Activated CD8-positive, alpha-beta memory T cell treated with anti-CD3 and anti-CD28 coated beads, Interleukin-2, amount 50 U/mL, for 1 hour (primary cell): ENCODE data around the gene CSF1.

Experiments used
- DNase-seq: peaks from one replicate; pipeline ENCODE4 v3.0.0-alpha.2; 2020; ENCODE audit errors: extremely low read depth

The CSF1 gene

GRCh38 chr1:109901524-109902145 is 9.0 kb upstream of the CSF1 start:
- no peak for DNase-seq

GRCh38 chr1:109902204-109902985 is 8.3 kb upstream of the CSF1 start:
- no peak for DNase-seq

- no peak for DNase-seq
These were observed 7.2 kb upstream of the CSF1 start for GRCh38 chr1:109903376-109903930.

- no peak for DNase-seq
These were observed 6.4 kb upstream of the CSF1 start for GRCh38 chr1:109904105-109904817.

- DNase-seq: no peak
These were observed 5.2 kb upstream of the CSF1 start for GRCh38 chr1:109905491-109905890.

GRCh38 chr1:109906160-109906838 is 4.3 kb upstream of the CSF1 start:
- peak; percentile 22 for DNase-seq

- no peak for DNase-seq
These were observed 3.8 kb upstream of the CSF1 start for GRCh38 chr1:109906839-109907180.

- no peak for DNase-seq
These were observed 3.4 kb upstream of the CSF1 start for GRCh38 chr1:109907190-109907774.

GRCh38 chr1:109908836-109909235 is 1.8 kb upstream of the CSF1 start:
- no peak for DNase-seq

GRCh38 chr1:109909561-109909960 is 1.1 kb upstream of the CSF1 start:
- DNase-seq: no peak

GRCh38 chr1:109910963-109911798 is 532 bp downstream of the CSF1 start:
- no peak for DNase-seq

- no peak for DNase-seq
These were observed 1.7 kb downstream of the CSF1 start for GRCh38 chr1:109912214-109912861.

GRCh38 chr1:109912873-109913272 is 2.2 kb downstream of the CSF1 start:
- no peak for DNase-seq

GRCh38 chr1:109913360-109913879 is 2.8 kb downstream of the CSF1 start:
- DNase-seq: no peak

GRCh38 chr1:109914587-109915240 is 4.1 kb downstream of the CSF1 start:
- no peak for DNase-seq

- no peak for DNase-seq
These were observed 6.6 kb downstream of the CSF1 start for GRCh38 chr1:109917051-109917767.

GRCh38 chr1:109917768-109918606 is 7.3 kb downstream of the CSF1 start:
- DNase-seq: no peak

GRCh38 chr1:109918671-109919070 is 8.0 kb downstream of the CSF1 start:
- no peak for DNase-seq
